HCT116 (cell line): Measurements from ENCODE around the gene LRP4.
"Not testable (repeated sequence)": the region's sequence is repeated elsewhere in the genome, so short reads cannot be mapped to it uniquely, and the experiment has no call there.

Experiments
- ATF3 ChIP-seq: IDR thresholded peaks from 2 replicates; pipeline ENCODE4 v1.6.1; 2012
- CTCF ChIP-seq, 3 experiments: fragments of 200-600 bp in 1 of 3; sonication (generic) in 1 of 3; IDR thresholded peaks in 2 of 3; conservative IDR thresholded peaks in 1 of 3; 2 replicates each; pipeline ENCODE4 v1.5.1; 2012 to 2017; ENCODE audit warnings: low read depth in 2 of 3, low read length in 2 of 3, antibody characterized with exemption in 1 of 3, borderline replicate concordance in 1 of 3, control low read depth in 1 of 3, mild to moderate bottlenecking in 1 of 3, mixed read lengths in 1 of 3, mixed run types in 1 of 3, moderate library complexity in 1 of 3; ENCODE audit not compliant: insufficient read depth in 1 of 3
- ELF1 ChIP-seq: IDR thresholded peaks from 2 replicates; pipeline ENCODE4 v1.6.1; 2012; ENCODE audit warnings: low read depth, borderline replicate concordance
- EZH2 ChIP-seq: fragments of 200-600 bp; sonication (generic); IDR thresholded peaks from 2 replicates; pipeline ENCODE4 v1.6.1; 2017; ENCODE audit warnings: antibody characterized with exemption, mixed run types
- POLR2AphosphoS5 ChIP-seq: IDR thresholded peaks from 2 replicates; pipeline ENCODE4 v1.6.1; 2011; ENCODE audit warnings: mild to moderate bottlenecking, low read depth, low read length, moderate library complexity

DNA sequence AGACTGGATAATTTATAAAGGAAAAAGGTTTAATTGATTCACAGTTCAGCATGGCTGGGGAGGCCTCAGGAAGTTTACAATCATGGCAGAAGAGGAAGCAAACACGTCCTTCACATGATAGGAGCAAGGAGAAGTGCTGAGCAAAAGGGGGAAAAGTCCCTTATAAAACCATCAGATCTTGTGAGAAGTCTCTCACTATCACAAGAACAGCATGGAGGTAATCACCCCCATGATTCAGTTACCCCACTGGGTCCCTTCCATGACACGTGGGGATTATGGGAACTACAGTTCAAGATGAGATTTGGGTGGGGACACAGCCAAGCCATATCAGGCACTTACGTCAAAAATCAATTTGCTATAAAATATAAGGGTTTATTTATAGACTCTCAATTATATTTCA, 43.5 kb upstream of the LRP4 start:
- not testable (repeated sequence) for TF ChIP-seq CTCF (IDR thresholded peaks at IDR 0.05 in 2 of 3, conservative IDR thresholded peaks at IDR 0.05 in 1 of 3; ENCODE audit: borderline replicate concordance in 1 of 3, insufficient read depth in 1 of 3, low read depth in 2 of 3, low read length in 2 of 3); ELF1; POLR2AphosphoS5; ATF3; EZH2
